Measurements from ENCODE around the gene HPX.

Gene HPX

GRCh38 chr11:6385046-6385777 lies 55.6 kb downstream of the HPX start:
- WGBS (ENCODE audit: extremely low coverage, insufficient coverage, insufficient read length) = no CpG with 5 or more reads among the region's 7 CpGs
- H3K4ac ChIP-seq (ENCODE audit: low read depth, low read length) = no peak overlapping the region
- DNase-seq = no peak

More at GRCh38 chr11:6385046-6385777, 55.6 kb downstream of the HPX start:
- no peaks in the 10 kb centered on the region for H3K27me3 ChIP-seq (ENCODE audit: insufficient read depth, low read length)
- no peaks in the 10 kb centered on the region for H3K36me3 ChIP-seq (ENCODE audit: control insufficient read depth in 1 of 2, insufficient read depth in 2 of 2, low read length in 2 of 2)
- peaks cover 4% of the 10 kb centered on the region for H3K79me1 ChIP-seq (ENCODE audit: low read length)
- no peaks in the 10 kb centered on the region for H3K9me3 ChIP-seq (ENCODE audit: insufficient read depth, low read depth, low read length)
- H3K23ac ChIP-seq (ENCODE audit: low read length) = no peak overlapping the region
- no peak overlapping the region for H3K27ac ChIP-seq (ENCODE audit: low read depth, low read length)
- no peak overlapping the region for H3K18ac ChIP-seq (ENCODE audit: low read length)
- no peak overlapping the region for H2AK5ac ChIP-seq (ENCODE audit: low read length)
- no peak overlapping the region for H3K9ac ChIP-seq (ENCODE audit: low read length)
- H2AFZ ChIP-seq (ENCODE audit: insufficient read depth, low read length, poor library complexity) = no peak overlapping the region
- no peaks in the 10 kb centered on the region for H3K79me2 ChIP-seq (ENCODE audit: control insufficient read depth, insufficient read depth, low read length, poor library complexity)
- H3K14ac ChIP-seq (ENCODE audit: low read length) = no peak overlapping the region
- no peak overlapping the region for H4K8ac ChIP-seq (ENCODE audit: low read depth, low read length)
- no peak overlapping the region for H4K12ac ChIP-seq (ENCODE audit: low read depth, low read length)
- no peaks in the 10 kb centered on the region for H3K4me1 ChIP-seq (ENCODE audit: control insufficient read depth in 1 of 2, insufficient read depth in 2 of 2, low read length in 2 of 2)
- no peak overlapping the region for H4K91ac ChIP-seq (ENCODE audit: low read depth, low read length)
- H2BK5ac ChIP-seq (ENCODE audit: low read depth, low read length, poor library complexity) = no peak overlapping the region
- no peak overlapping the region for H3K4me2 ChIP-seq (ENCODE audit: low read length)
- H3K4me3 ChIP-seq (ENCODE audit: low read depth, low read length) = no peak overlapping the region
- H2BK120ac ChIP-seq (ENCODE audit: insufficient read depth, low read length, poor library complexity) = no peak overlapping the region
- H2BK12ac ChIP-seq (ENCODE audit: low read length) = no peak overlapping the region

All from trophoblast cell (in vitro differentiated cells and primary cell).